GM18519 (cell line): Measurements from ENCODE around the gene CA10.

Source experiments
- ATAC-seq: cut with Tn5 transposase; IDR thresholded peaks from one replicate; pipeline ENCODE4 v1.9.1; 2021; ENCODE audit warnings: mild to moderate bottlenecking, moderate library complexity; ENCODE audit not compliant: unreplicated experiment, low FRiP score

Gene CA10

GRCh38 chr17:51957786-51958185 is 200.7 kb downstream of the CA10 start:
- ATAC-seq, result no peak

- ATAC-seq, result no peak
Observed at GRCh38 chr17:51955245-51955644, 203.3 kb downstream of the CA10 start.

GRCh38 chr17:51954232-51954765 is 204.2 kb downstream of the CA10 start:
- no peak for ATAC-seq

DNA sequence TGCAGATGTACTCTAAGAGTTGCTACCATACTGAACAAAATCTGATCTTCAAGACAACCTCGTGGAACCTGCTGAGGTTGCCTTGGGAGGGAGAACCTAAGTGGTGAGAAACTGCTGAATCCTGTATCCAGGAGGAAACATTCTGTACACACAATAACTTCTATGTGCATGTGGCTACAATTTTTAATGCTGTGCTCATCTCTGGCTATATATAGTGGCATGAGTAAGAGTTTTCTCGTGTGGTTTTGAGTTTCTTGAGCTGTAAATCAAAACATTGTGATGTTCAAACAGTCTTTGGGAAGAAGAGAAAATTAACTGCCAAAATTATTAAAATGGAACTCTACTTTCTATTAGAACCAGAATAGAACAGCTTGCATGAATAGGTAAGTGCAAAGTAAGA is 206.8 kb downstream of the CA10 start:
- no peak for ATAC-seq

DNA sequence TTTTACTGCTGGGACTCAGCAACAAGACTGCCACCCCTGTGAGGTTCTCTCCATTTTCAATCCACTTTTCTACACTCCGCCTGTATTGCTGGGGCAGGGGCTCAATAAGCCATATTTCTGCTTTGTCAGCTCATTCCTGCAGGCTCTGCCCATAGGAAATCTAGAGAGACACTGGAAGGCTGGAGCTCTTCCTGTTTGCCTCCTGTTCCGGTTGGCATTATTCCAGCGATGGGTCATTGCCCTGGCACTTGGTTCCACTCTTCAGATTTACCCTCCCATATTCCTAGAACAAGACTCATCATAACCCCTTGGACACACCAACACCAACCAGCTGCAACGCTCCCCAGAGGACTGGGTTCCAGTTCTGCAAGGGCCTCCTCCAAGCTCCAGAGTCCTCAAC is 210.4 kb downstream of the CA10 start:
- no peak for ATAC-seq

DNA sequence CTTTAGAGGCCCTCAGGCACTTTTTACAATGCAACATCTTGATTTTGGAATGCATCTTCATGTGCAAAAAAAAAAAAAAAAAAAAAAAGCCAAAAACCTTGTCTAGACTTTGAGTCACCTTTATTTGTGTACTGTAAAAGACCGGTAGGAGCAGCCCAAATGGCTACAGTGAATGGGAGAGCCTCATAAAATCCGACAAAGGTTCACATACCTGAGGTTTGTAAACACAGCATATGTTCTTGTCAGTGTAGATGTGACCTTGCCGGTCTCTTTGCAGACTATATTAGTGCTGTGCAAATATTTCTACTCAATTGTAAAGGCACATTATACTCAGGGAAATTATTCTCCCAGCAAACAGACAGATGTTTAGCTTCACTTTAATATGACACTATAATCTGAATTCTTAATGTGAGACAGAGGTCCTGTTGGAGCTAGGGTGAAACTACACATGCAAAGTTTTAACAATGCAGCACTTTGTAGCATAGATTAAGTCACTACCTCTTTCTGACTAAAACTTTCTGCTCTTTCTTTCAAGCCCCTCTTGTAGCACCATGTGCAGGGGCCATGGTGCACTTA is 211.3 kb downstream of the CA10 start:
- no peak for ATAC-seq

GRCh38 chr17:51946311-51946710 is 212.2 kb downstream of the CA10 start:
- no peak for ATAC-seq

DNA sequence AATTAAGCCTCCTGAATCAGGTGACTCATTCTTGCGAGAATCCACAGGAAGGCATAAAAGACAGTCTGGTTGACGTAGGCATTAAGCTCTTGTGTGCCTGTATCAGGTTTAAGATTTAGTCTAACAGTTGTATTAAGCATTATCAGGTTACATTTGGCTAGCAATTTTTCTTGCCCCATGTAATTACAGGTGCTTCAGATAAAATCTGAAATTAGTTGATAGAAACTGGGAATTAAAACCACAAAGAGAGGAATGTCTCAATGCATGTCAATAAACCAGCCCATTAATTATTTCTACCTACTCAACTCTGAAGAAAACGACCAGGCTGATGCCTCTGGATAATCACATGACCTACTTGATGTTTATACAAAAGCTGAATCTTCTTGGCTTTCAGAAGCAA is 217.2 kb downstream of the CA10 start:
- no peak for ATAC-seq

DNA sequence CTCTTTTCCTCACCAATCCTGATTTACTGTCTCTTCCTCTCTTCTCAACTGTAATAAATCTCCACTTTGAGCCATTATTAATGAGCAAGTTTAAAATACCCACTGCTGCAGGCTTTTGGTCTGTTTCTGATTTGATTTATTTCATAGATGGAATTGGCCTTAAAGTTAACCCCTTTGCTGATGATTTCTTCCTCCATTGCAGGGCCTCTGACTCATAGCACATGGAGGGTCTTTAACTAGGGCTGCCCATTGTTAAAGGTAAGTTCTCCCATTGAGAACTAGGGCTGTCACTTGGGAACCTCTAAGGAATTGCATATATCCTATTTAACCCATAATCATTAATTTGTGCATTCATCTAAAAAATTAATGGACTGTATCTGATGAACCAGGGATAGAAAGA is 221.2 kb downstream of the CA10 start:
- ATAC-seq, result no peak

DNA sequence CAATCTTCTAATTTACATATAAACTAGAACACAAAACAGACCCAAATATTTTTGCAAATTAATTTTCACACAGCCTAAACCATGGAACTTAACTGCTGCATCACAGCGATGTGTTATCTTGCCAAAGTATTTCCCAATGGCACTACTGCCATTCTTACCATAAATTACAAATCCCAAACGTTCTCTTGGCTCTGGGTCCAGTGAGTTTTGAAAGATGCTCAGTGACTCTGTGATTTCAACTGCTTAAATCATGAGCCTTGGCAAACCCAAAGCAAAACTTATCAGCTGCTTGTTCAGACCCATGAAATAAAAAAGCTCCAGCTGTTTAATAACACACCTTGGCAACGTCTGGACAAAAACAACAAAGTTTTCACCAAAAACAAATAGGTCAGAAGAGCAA is 223.0 kb downstream of the CA10 start:
- no peak for ATAC-seq

DNA sequence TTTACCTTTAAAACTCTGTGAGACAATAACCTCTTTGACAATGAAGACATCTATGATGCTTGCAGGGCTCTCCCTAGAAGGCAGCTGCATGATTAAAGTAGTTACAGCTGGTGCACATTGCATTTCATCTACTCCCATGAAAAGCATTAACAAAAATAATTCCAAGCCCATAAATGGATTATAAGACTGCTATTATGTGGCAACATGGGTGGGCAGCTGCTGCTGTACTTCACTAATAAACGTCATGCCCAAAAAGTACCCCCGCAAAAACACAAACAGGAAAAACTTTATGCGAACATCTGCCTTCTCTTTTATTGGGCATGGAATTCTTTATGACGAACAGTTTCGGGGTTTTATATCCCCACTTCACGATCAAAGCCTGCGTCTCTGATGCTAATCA is 224.9 kb downstream of the CA10 start:
- no peak for ATAC-seq

GRCh38 chr17:51926448-51926847 is 232.1 kb downstream of the CA10 start:
- no peak for ATAC-seq

- no peak for ATAC-seq
Observed at GRCh38 chr17:51921500-51921899, 237.0 kb downstream of the CA10 start.

GRCh38 chr17:51914577-51914976 is 243.9 kb downstream of the CA10 start:
- ATAC-seq, result no peak

GRCh38 chr17:51913491-51914205 is 244.9 kb downstream of the CA10 start:
- ATAC-seq, result no peak

DNA sequence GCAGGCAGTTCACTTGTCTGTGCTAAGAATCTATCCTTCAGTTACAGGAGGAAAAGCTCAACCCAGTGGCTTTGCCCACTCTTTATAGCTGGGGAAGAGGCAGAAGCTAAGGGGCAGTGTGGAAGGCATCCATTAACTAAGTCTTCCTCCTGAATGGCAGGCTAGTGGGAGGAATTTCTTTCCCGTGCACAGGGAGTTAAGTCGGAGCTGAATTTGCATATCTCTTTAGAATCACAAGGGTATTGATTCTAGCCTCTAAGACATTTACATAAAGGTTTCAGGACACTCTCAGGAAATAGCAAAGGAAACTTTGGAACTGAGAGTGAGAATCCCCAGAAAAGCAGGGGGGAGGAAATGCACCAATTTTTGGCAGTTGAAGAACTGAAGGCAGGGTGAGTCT is 245.6 kb downstream of the CA10 start:
- ATAC-seq, result no peak

- no peak for ATAC-seq
Observed at GRCh38 chr17:51911237-51911636, 247.3 kb downstream of the CA10 start.

DNA sequence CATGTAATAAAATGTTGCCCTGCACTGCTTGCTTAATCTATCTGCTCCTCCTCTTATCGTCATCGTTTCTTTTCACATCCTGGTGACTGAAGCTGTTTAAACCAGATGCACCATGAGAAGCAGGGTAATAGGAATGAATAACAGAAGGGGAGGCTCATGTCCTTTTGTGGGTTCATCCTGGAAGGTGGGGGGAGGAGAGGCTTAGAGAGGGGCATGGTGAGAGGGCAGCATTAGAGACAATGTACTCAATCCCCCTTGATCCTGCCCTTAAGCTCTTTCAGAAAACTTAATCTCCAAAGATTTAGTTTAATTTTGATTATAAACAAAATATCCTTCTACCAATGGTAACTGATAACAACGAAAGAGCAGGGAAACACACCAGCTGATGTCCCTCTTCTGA is 248.5 kb downstream of the CA10 start:
- ATAC-seq, result no peak

- ATAC-seq, result no peak
Observed at GRCh38 chr17:51908841-51909537, 249.5 kb downstream of the CA10 start.

GRCh38 chr17:51907041-51907440 is 251.5 kb downstream of the CA10 start:
- no peak for ATAC-seq

DNA sequence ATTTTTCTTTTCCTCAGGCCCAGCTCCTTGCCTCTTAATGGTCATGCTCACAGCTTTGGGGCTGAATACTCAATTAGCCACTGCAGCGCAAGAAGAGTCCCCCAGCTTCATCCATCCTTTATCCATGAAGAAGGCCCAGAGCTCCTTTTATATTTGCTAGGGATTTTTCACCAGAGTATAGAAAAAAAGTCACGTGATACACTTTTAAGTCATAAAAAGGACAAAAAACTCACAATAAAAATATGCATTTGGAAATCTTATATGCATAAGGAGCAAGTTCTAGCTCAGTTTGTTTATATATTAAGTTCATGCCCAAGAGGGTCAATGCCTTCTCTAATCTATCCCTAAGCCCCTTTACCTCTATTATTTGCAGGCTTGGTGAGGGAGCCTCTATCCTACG is 254.1 kb downstream of the CA10 start:
- no peak for ATAC-seq

DNA sequence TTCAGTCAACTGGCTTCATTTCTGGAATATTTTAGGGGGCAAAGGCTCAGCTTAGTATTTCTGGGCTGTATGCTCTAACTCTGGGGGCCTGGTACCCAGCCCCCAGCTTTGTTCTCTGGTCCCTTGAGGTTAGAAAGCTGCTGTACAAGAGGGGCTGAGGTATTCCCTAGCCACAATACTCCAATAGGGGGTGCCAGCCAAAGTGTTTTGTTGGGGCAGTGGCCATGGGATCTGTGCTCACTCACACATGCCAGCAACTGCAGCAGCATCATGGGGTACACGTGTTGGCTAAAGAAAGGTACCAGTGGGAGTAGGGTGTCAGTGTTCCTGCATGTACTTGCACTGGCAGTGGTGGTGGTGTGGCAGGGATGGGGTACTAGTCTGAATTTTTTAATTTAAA is 257.3 kb downstream of the CA10 start:
- no peak for ATAC-seq
